Tibial nerve (tissue), 4 donors: ENCODE measurements around the gene PLPPR1. TPM values are rescaled to one million over a fixed set of nuclear protein-coding genes. Genes with fewer than 3 reads are reported as not detected.

Experiments
- DNase-seq, 2 donors: peaks; one replicate each; pipeline ENCODE4 v3.0.0-alpha.2; 2019; ENCODE audit warnings: low spot score in 2 of 2
- H3K27ac ChIP-seq, 4 donors: fragments of 200-600 bp; sonication (generic) in 3 of 4; one replicate each; pipeline ENCODE4 v1.5.1; 2017 to 2019; ENCODE audit warnings: mild to moderate bottlenecking in 1 of 4
- H3K27me3 ChIP-seq, 2 donors: fragments of 200-600 bp; sonication (generic) in 1 of 2; one replicate each; pipeline versions ENCODE4 v1.5.1 to v1.6.0; 2017 to 2019
- H3K36me3 ChIP-seq, 3 donors: fragments of 200-600 bp; sonication (generic); one replicate each; pipeline ENCODE4 v1.5.1; 2018 to 2019
- H3K4me1 ChIP-seq, 4 donors: fragments of 200-600 bp; sonication (generic) in 3 of 4; one replicate each; pipeline ENCODE4 v1.5.1; 2017 to 2019
- H3K4me3 ChIP-seq, 4 donors: fragments of 200-600 bp; sonication (generic) in 3 of 4; one replicate each; pipeline ENCODE4 v1.5.1; 2017 to 2019; ENCODE audit warnings: mild to moderate bottlenecking in 1 of 4, moderate library complexity in 1 of 4
- H3K9me3 ChIP-seq, 4 donors: fragments of 200-600 bp; sonication (generic) in 3 of 4; one replicate each; pipeline ENCODE4 v1.5.1; 2017 to 2019
- CTCF ChIP-seq, 5 experiments: fragments of 200-600 bp in 3 of 5; fragments of 450-650 bp in 2 of 5; sonication (generic) in 3 of 5; IDR thresholded peaks; one replicate each; pipeline ENCODE4 v1.5.1; 2016 to 2019; ENCODE audit warnings: antibody characterized with exemption in 5 of 5, mild to moderate bottlenecking in 3 of 5, moderate library complexity in 2 of 5
- EP300 ChIP-seq, 2 donors: sonication (generic); formaldehyde crosslinking; IDR thresholded peaks; one replicate each; pipeline ENCODE4 v1.6.1; 2017; ENCODE audit warnings: antibody characterized with exemption in 2 of 2, mild to moderate bottlenecking in 1 of 2
- POLR2A ChIP-seq, 2 donors: fragments of 450-650 bp; IDR thresholded peaks; one replicate each; pipeline ENCODE4 v1.6.1; 2017; ENCODE audit warnings: antibody characterized with exemption in 2 of 2, mild to moderate bottlenecking in 2 of 2, moderate library complexity in 2 of 2
- WGBS, 2 donors: methylation state at CpG; one replicate each; pipeline ENCODE4 v1.1.5; 2018; 5-methylcytosine and 5-hydroxymethylcytosine counted together
- total RNA-seq, 4 donors: library from RNA; depleted of rRNA; stranded (reverse); fragments of >200 nt; gene quantifications; one replicate each; pipeline ENCODE4 v1.1.0, GENCODE V29; 2016

PLPPR1 gene
- total RNA-seq, 4 donors from 2014 or later, result 0.30 to 7.6 (median 2.5) TPM

GRCh38 chr9:101138509-101138908, 110.0 kb downstream of the PLPPR1 start:
- Histone ChIP-seq H3K9me3 (no peaks in the 10 kb centered on the region), H3K4me3 (no peak overlapping the region), H3K4me1 (no peaks in the 10 kb centered on the region), H3K27me3 (no peaks in the 10 kb centered on the region), H3K27ac (no peak overlapping the region), H3K36me3 (no peaks in the 10 kb centered on the region)
- TF ChIP-seq CTCF (IDR thresholded peaks at IDR 0.05) (no peak), POLR2A (IDR thresholded peaks at IDR 0.05) (no peak), EP300 (IDR thresholded peaks at IDR 0.05) (no peak)
- DNase-seq, result no peak

GRCh38 chr9:101139082-101139481, 110.6 kb downstream of the PLPPR1 start:
- WGBS, 2 donors, result 47 to 68% methylated on average over 2 of the region's 2 CpGs
- DNase-seq, result no peak
- Histone ChIP-seq H3K4me3 (no peak overlapping the region), H3K9me3 (no peaks in the 10 kb centered on the region), H3K27me3 (no peaks in the 10 kb centered on the region), H3K4me1 (no peaks in the 10 kb centered on the region), H3K27ac (no peak overlapping the region), H3K36me3 (no peaks in the 10 kb centered on the region)
- no peak for TF ChIP-seq POLR2A (IDR thresholded peaks at IDR 0.05)
- no peak for TF ChIP-seq CTCF (IDR thresholded peaks at IDR 0.05)
- TF ChIP-seq EP300 (IDR thresholded peaks at IDR 0.05), result no peak

GRCh38 chr9:101140764-101141163, 112.2 kb downstream of the PLPPR1 start:
- no peak for TF ChIP-seq EP300 (IDR thresholded peaks at IDR 0.05)
- TF ChIP-seq CTCF (IDR thresholded peaks at IDR 0.05), result no peak
- no peak for TF ChIP-seq POLR2A (IDR thresholded peaks at IDR 0.05)
- Histone ChIP-seq H3K9me3 (no peaks in the 10 kb centered on the region), H3K27ac (no peak overlapping the region), H3K4me1 (no peaks in the 10 kb centered on the region), H3K4me3 (no peak overlapping the region), H3K27me3 (no peaks in the 10 kb centered on the region), H3K36me3 (no peaks in the 10 kb centered on the region)
- 75 to 78% methylated on average over 4 of the region's 4 CpGs for WGBS, 2 donors
- DNase-seq, result no peak

- H3K4me3 ChIP-seq, result no peak overlapping the region
- no peak for DNase-seq
- TF ChIP-seq POLR2A (IDR thresholded peaks at IDR 0.05), result no peak
- no peak for TF ChIP-seq EP300 (IDR thresholded peaks at IDR 0.05)
- TF ChIP-seq CTCF (IDR thresholded peaks at IDR 0.05), result no peak
- H3K36me3 ChIP-seq, result no peaks in the 10 kb centered on the region
- H3K27me3 ChIP-seq, result no peaks in the 10 kb centered on the region
- H3K4me1 ChIP-seq, result no peaks in the 10 kb centered on the region
- peaks cover 0 to 6% (median 0%) of the 10 kb centered on the region in 4 donors for H3K9me3 ChIP-seq
- no peak overlapping the region for H3K27ac ChIP-seq
- WGBS, 2 donors, result 76% methylated on average over 4 of the region's 4 CpGs
These were observed 118.0 kb downstream of the PLPPR1 start for GRCh38 chr9:101146508-101146907.

- no peak overlapping the region for H3K4me3 ChIP-seq
- DNase-seq, result no peak
- no peaks in the 10 kb centered on the region for H3K27me3 ChIP-seq
- no peak overlapping the region for H3K27ac ChIP-seq
- H3K9me3 ChIP-seq, result peaks cover 0 to 6% (median 0%) of the 10 kb centered on the region in 4 donors
- no peaks in the 10 kb centered on the region for H3K4me1 ChIP-seq
- TF ChIP-seq EP300 (IDR thresholded peaks at IDR 0.05) (no peak), POLR2A (IDR thresholded peaks at IDR 0.05) (no peak), CTCF (IDR thresholded peaks at IDR 0.05) (no peak)
- H3K36me3 ChIP-seq, result no peaks in the 10 kb centered on the region
These were observed 119.8 kb downstream of the PLPPR1 start for GRCh38 chr9:101148344-101148743.
